GM18951 (cell line): ENCODE results near the gene NENF.

ENCODE experiments used
- POLR2A ChIP-seq: IDR thresholded peaks from 4 replicates; pipeline ENCODE4 v1.6.1; 2011; ENCODE audit warnings: mild to moderate bottlenecking; ENCODE audit not compliant: insufficient read length, insufficient read depth; ENCODE audit errors: extremely low read depth
- in situ Hi-C: fragments of 300-500 bp; cut with MboI; formaldehyde crosslinking; loops from one replicate; pipeline ENCODE4 v1.12.0; 2022; ENCODE audit warnings: low sequenced_read_pairs, mixed read lengths, inconsistent platforms; ENCODE audit not compliant: unreplicated experiment

The NENF gene

GRCh38 chr1:212414328-212415106 is 18.2 kb upstream of the NENF start, which contains the start of gene PACC1:
PACC1 (minus strand) TSS chr1:212414886; CDS start chr1:212414757, 129 bp downstream.
- TF ChIP-seq POLR2A: peak; percentile 94
- in situ Hi-C loops: no loop called here

GRCh38 chr1:212415107-212415841 is 17.4 kb upstream of the NENF start:
- in situ Hi-C loops: no loop called here
- TF ChIP-seq POLR2A: no peak

- no peak for TF ChIP-seq POLR2A
- in situ Hi-C loops: no loop called here
Measured at GRCh38 chr1:212421165-212421564, 11.6 kb upstream of the NENF start.

GRCh38 chr1:212423879-212424278 is 8.8 kb upstream of the NENF start:
- no peak for TF ChIP-seq POLR2A
- in situ Hi-C loops: no loop called here

DNA sequence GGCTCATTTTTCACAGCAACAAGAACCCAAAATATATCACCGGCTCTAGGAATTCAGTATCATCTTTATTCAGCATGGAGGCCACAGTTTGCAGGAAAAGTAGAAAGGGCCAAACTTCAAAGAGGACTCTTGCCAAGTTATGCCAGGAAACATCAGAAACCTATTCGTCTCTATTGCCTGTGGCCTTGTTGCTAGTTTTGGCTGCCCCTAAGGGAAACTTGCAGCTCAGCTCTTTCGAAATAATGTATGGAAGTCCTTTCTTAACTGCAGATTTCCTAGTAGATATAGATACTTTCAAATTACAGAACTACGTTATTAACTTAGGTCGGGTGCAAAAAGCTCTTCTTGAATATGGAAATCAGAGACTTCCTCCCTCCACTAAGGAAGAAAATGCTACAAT is 4.2 kb upstream of the NENF start:
- no peak for TF ChIP-seq POLR2A
- in situ Hi-C loops: no loop called here

- in situ Hi-C loops: no loop called here
- TF ChIP-seq POLR2A: no peak
Measured at GRCh38 chr1:212430416-212430815, 2.3 kb upstream of the NENF start.

- no peak for TF ChIP-seq POLR2A
- in situ Hi-C loops: no loop called here
Measured at GRCh38 chr1:212430955-212431394, 1.7 kb upstream of the NENF start.

DNA sequence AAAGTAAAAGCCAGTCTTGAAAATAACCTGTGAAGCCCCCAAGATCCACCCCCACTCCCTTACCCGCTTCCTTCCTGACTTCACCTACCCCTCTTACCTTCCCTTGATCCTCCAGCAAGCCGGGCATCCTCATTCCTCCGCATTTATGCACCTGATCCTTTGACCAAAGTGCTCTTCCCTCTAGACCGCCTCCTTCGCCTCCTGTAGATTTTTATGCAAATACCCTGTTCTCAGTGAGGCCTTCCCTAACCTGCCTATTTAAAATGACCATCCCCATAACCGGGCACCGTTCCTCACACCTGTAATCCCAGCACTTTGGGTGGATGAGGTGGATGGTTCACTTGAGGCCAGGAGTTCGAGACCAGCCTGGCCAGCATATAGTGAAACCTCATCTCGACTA is 1.1 kb upstream of the NENF start:
- TF ChIP-seq POLR2A: no peak
- in situ Hi-C loops: no loop called here

DNA sequence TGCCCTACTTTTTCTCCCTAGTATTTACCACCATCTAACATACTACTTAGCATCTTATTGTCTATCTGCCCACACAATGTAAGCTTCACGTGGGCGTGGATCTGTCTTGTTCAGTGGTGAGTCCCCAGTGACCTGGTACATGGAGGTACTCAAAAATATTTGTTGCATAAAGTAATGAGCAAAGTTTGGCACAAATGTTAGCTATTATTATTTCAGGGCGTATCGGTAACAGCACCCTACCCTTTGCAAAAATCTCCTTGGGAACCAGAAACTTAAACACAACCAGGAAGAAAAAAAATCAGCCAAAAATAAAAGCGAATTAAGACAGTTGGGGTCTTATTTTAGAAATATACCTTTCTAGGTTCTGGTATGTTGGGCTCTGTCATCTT is 454 bp upstream of the NENF start:
- TF ChIP-seq POLR2A: no peak
- in situ Hi-C loops: no loop called here

- no peak for TF ChIP-seq POLR2A
- in situ Hi-C loops: no loop called here
Measured at GRCh38 chr1:212433577-212434462, 1.1 kb downstream of the NENF start.

DNA sequence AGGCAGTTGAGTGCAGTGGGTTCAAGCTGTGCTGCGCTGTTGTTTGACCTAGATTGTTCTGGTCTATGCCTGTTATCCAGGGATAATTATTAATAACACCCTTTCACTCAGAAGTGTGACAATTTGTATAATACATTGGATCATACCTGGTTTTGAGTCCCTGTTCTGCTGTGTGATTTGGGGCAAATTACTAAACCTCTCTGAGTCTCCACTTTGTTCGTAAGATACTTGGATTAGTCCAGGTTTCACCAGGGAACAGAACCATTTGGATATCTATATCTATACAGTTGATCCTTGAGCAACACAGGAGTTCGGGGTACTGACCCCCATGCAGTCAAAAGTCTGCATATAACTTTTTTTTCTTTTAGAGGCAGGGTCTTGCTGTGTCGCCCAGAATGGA is 2.3 kb downstream of the NENF start:
- in situ Hi-C loops: no loop called here
- no peak for TF ChIP-seq POLR2A

DNA sequence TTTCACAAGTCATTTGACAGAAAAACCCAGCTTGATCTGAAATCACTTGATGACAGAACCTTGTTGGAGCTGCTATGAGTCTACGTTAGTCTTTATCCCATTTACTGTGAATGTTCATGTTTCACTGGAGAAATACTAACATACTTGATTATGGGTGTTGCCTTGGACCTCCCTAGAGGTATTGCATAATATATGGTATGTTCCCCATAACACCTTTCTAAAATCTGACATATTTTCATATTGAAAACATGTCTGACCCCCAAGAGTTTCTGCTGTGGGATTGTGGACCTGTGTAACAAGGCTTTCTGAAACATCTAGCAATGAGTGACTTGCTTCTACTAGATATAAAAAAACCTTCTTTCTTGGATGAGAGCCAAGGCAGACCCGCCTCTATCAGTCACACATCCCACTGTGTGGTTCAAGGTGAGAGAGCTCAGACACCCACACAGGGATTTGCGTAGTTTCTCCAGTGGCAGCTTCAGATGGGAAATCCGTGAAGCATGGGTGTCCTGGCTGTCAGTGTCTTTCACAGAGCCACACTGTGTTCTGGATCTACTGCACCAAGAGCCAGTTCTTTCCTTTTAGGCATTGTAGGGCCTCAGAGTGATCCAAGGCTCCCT is 4.6 kb downstream of the NENF start:
- no peak for TF ChIP-seq POLR2A
- in situ Hi-C loops: no loop called here

- no peak for TF ChIP-seq POLR2A
- in situ Hi-C loops: no loop called here
Measured at GRCh38 chr1:212438831-212439237, 6.1 kb downstream of the NENF start.
